Fibroblast of skin of scalp (primary cell): ENCODE data around the gene TNFRSF14.
"Not testable (repeated sequence)": the region's sequence is repeated elsewhere in the genome, so short reads cannot be mapped to it uniquely, and the experiment has no call there.

Experiments
- DNase-seq: peaks from one replicate; pipeline ENCODE4 v3.0.0-alpha.2; 2013

The TNFRSF14 gene

DNA sequence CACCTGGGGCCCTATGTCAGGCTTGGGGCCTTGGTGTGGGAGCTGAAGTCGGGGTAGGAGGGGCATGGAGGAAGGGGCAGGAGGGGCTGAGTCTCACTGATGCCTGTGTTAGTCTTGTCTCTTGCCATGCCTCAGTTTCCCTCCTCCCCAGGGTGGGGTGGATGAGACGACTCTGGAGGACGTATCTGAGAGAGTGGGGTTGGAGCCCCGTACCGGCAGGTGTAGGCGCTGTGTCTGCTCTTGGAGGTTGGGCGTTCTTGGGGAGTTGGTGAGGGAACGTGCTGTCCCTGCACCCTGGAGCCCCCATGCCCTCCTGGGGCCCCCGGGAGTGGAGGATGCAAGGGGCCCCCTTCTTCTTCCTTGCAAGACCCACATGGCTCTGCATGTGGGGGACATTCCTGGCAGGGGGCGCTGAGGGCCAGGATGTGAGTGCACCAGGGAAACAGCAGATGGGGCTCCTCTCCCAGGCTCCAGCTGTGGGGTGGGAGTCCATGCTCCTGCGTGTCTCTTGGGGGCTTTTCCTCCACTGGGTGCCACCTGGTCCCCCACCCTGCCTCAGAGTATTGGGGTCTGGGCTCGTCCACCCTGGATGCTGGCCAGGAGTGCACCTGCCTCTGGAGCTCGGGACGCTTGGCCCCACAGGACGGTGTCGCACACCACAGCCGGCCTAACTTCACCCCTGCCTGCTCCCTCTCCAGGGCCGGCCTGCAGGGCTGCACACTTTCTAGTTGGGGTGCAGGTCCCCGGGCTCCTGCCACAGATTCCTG, 1.4 kb upstream of the TNFRSF14 start:
- DNase-seq = no peak

DNA sequence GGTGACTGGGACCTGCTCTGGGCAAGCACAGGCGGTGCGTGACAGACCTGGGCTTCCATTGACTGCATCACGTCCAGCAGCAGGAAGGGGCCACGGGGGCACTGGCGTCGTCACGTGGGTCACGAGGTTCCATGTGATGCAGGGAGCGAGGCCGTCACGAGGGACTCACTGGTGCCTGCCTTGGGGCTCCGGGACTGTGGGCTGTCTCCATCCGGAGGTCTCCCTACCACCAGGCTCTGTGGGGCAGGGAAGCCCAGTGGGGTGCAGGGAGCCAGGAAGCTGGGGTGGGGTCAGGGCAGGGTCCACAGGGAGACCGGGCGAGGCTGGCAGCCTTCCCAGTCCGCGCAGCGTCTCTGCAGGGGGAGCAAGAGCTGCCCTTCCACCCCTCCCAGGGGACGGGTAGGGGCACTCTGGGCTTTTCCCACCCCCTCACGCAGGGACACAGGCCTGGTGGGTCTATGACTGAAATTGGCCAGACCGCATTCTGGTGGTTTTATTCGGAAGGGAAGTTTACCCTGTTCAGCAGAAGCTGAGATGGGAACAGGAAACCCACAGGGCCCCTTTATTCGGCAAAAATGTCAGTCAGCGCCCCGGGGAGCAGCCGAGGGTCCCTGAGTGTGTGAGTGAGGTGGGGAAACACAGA, 416 bp upstream of the TNFRSF14 start:
- DNase-seq = no peak

DNA sequence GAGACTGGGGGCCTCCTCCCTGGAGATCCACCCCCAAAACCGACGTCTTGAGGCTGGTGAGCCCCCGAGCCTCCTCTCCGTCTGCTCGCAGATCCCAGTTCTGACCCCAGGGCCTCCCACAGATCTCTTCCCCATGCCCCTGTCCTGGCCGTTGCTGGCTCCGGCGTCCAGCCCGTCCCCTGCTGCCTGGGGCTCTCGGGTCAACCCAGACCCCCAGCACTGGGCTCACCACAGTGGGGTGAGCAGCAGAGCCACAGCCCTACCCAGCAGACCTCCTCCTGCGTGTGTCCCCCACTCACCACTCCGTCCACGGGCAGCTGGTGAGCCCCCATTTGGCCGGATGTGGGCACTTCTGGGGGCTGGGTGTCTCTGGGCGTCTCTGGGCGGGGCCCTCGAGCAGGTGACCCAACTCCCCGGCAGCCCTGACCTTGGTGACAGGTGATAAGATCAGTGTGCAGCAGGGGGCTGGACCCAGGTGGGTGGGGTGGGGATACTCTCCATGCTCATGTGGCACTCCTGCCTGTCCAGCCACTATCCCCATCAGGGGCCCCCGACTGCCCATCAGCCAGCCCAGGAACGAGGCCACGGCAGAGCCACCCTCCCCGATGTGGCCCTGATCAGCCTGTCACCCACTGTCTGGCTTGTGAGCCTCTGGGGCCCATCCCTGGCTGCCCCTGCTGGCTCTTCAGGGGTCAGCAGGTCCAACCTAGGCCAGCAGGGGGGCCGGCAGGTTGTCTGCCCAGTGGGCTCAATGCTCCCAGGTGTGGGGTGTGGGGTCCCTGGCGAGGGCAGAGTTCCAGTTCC, 709 bp downstream of the TNFRSF14 start:
- no peak for DNase-seq

DNA sequence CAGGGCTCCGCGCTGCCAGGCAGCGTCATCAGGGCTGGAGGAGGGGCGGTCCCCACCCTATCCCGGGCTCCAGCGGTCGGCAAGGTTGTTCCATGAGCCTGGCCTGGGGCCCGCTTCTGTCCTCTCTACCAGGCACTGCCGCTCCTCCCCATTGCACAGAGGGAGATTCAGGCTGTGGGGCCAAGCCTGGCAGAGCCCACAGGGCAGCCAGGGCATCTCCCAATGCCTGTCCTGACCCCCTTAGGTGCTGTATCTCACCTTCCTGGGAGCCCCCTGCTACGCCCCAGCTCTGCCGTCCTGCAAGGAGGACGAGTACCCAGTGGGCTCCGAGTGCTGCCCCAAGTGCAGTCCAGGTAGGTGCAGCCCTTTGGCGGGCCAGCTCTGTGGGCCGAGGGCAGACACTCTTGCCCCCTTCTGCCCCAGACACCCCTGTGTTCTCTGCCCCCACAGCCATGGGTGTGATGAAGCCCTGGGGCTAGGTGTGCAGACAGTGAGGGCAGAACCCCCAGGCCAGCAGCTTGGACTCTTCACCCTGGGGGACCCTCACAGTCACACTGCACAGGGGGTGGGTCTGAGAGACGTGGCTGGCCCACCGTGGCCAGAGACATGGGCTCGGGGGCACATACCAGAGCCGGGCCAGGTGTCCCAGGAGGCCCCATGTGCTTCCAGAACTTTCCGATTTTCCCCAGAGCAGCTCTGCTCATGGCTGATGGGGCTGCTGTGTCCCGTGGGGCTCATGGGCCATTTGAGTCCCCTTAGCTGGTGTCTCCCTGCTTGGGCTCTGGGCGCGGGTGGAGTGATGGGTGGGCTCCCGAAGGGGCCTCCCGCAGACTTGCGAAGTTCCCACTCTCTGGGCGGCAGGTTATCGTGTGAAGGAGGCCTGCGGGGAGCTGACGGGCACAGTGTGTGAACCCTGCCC, 1.6 kb downstream of the TNFRSF14 start:
- no peak for DNase-seq

DNA sequence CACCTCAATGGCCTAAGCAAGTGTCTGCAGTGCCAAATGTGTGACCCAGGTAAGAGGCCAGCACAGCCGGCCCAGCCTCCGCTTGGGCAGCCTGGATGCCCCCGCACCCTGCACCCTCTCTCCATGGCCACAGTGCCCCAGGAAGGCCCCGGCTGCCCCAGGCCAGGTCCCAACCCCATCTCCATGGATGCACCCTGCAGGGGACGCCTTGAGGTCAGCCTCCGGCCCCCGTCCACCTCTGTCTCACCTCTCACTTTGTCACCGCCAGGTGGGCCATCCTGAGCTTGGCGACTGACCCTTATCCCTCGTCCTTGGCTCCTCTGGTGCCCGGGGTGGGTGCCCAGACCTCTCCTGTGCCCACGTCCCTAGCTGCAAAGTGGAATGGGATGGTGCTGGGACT, 2.2 kb downstream of the TNFRSF14 start:
- no peak for DNase-seq

DNA sequence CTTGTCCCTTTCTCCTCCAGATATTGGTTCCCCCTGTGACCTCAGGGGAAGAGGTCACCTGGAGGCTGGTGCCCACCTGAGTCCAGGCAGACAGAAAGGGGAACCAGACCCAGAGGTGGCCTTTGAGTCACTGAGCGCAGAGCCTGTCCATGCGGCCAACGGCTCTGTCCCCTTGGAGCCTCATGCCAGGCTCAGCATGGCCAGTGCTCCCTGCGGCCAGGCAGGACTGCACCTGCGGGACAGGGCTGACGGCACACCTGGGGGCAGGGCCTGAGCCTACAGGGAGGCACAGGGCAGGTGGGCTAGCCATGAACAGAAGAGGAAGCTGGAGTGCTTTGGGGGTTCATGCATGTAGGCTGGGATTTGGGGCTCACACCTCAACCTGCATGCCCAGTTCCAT, 2.7 kb downstream of the TNFRSF14 start:
- no peak for DNase-seq

DNA sequence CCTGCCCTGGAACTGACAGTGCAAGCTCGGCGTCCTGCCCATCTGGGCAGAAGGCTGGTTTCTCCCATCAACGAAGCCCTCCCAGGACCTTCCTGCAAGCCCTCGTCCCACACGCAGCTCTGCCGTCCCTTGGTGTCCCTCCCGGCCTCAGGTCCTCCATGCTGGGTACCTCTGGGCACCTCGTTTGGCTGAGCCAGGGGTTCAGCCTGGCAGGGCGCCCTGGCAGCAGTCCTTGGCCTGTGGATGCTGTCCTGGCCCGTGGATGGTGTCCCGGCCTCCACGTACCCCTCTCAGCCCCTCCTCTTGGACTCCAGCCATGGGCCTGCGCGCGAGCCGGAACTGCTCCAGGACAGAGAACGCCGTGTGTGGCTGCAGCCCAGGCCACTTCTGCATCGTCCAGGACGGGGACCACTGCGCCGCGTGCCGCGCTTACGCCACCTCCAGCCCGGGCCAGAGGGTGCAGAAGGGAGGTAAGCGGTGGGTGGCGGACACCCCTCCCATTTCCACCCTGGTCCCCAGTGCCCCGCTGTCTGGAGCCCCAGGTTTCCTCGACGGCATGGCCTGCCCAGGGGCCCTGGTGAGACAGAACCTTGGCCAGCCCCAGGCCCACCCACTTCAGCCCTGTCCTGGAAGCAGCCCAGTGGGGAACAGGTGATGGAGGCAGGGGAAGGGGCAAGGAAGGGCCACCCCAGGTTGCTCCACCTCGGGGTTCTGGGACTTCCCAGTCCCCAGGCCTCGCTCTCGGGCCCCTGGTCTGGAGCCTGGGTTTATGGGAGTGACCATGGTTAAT, 3.5 kb downstream of the TNFRSF14 start:
- no peak for DNase-seq

DNA sequence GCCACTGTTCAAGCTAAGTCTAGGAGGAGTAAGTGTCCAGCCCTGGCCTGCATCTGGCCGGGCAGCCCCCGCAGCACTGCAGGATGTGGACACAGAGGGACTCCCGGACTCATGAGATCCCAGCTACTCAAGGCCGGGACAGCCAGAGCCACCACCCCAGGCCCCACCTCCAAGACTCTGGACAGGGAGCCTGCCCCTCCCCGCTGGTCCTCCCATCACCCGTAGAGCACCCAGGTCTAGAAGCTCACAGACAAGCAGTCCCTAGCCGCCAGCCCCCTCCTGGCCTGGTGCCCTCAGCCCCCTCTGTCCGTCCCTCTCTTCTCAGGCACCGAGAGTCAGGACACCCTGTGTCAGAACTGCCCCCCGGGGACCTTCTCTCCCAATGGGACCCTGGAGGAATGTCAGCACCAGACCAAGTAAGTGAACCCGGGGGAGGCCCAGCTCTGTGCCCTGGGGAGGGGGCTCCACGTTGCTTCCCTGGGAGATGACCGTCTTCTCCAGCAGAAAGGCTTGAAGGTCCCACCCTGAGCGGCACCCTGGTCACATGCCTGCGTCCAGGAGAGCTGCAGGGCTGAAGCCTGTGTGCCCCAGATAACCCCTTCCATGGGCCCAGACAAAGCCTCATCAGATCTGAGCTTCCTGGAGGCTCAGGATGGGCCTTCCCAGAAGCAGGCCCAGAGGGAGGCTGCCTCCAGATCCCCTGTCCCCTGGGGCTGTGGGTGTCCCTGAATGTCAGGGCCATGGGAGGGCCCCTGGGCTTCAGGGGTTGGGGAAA, 4.3 kb downstream of the TNFRSF14 start:
- DNase-seq = no peak

DNA sequence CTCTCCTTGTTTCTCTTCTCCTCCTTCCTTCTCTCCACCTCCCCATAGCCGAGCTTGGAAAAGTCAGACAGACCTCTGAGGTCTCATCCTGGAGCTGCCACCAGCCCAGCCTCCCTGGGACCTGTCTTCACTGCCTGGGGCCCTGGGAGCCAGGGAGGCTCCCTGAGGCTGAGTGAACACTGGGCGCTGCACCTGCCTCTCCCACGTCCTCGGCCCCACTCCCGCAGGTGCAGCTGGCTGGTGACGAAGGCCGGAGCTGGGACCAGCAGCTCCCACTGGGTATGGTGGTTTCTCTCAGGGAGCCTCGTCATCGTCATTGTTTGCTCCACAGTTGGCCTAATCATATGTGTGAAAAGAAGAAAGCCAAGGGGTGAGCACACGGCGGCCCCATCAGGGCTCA, 5.3 kb downstream of the TNFRSF14 start:
- DNase-seq = no peak

DNA sequence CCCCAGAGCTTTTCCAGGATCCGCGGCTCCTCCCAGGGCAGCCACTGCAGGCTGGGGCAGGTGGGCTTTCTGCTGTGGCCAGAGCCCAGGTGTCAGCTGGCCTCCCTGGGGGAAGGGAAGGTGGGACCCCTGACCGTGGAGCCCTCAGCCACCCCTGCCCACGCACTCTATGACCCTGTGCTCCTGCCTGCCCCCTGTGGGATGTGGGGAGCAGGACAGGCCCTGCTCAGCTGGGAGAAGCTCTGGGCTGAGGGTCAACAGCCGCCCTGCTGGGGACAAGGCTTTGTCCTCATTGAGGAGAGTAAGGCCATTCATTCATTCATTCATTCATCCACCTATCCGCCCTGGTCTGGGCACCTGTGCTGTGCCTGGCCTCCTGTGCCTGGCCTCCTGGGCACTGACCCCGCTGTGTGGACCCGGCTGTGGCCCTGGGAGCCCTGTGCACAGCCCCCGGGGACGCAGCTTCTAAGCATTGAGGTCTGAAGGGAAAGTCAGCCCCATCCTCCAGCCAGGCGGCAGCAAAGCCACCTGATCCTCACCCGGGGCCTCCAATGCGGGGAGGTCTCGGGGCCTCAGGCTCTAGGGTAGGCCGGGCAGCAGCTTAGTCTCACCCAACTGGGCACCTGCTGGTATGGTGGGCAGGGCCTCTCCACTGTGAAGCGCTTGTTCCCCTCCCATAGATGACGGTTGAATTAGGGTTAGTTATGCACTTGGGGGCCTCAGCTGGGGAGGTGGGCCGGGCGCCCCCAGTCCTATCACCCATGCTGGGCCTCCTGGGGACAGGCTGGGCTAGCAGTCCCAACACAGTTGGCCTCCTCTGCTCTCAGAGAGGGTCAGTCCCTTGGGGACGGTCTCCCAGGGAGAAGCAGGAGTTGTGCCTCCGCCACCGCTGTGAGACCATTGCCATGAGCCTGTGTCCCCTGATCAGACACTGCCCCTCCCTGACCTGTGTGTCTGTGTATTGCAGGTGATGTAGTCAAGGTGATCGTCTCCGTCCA, 6.0 kb downstream of the TNFRSF14 start:
- no peak for DNase-seq

DNA sequence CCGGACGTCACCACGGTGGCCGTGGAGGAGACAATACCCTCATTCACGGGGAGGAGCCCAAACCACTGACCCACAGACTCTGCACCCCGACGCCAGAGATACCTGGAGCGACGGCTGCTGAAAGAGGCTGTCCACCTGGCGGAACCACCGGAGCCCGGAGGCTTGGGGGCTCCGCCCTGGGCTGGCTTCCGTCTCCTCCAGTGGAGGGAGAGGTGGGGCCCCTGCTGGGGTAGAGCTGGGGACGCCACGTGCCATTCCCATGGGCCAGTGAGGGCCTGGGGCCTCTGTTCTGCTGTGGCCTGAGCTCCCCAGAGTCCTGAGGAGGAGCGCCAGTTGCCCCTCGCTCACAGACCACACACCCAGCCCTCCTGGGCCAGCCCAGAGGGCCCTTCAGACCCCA, 7.0 kb downstream of the TNFRSF14 start:
- no peak for DNase-seq

DNA sequence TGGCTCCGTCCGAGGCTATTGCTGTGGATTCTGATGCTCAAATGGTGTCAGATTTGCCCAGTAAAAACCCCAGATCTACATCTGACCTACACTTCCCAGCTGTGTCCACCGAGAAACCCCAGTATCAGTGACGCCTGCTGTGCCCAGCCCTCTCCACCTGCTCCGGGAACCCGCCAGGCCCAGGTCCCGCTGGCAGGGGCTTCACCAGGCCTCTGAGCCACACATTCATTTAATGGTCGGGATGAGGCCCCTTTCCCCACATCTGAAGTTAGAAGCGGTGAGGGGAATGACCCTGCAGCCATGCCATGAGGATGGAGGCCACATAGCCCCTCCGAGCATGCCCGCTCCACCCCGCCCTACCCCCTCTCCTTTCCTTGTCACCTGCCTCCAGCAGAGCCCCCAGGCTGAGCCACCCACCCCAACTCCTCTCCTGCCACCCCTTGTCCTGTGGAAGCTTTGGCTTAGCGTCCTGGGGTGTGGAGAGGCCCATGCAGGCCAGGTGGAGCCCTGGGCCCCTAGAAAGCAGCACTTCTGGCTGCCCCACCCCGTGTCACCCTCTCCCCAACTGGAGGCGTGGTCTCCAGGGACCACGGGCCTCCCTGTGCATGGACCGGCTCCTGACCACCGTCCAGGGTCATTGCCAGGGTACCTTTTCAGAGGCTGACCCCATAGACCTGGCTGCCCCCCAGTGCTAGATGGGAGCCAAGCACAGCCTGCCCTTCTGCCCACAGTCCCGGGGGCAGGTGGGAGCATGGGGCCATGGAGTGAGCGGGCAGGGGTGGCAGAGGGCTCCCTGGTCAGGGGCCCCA, 8.0 kb downstream of the TNFRSF14 start:
- no peak for DNase-seq

DNA sequence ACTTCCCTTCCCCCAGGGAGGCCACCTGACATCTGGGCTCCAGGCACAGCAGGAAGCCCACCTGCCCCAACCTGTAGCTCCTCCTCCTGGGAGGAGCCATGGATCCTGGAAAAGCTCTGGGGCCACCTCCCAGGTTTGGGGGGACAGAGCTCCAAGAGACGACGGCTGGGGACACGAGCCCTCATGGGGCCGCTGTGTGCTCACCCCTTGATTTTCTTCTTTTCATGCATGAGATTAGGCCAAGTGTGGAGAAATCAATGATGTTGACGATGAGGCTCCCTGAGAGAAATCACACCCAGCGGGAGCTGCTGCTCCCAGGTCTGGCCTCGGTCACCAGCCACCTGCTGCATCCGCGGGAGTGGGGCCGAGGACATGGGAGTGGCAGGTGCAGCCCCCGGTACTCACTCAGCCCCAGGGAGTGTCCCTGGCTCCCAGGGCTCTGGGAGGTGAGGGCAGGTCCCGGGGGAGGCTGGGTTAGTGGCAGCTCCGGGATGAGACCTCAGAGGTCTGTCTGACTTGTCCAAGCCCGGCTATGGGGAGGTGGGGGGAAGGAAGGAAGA, 8.7 kb downstream of the TNFRSF14 start:
- DNase-seq = no peak

DNA sequence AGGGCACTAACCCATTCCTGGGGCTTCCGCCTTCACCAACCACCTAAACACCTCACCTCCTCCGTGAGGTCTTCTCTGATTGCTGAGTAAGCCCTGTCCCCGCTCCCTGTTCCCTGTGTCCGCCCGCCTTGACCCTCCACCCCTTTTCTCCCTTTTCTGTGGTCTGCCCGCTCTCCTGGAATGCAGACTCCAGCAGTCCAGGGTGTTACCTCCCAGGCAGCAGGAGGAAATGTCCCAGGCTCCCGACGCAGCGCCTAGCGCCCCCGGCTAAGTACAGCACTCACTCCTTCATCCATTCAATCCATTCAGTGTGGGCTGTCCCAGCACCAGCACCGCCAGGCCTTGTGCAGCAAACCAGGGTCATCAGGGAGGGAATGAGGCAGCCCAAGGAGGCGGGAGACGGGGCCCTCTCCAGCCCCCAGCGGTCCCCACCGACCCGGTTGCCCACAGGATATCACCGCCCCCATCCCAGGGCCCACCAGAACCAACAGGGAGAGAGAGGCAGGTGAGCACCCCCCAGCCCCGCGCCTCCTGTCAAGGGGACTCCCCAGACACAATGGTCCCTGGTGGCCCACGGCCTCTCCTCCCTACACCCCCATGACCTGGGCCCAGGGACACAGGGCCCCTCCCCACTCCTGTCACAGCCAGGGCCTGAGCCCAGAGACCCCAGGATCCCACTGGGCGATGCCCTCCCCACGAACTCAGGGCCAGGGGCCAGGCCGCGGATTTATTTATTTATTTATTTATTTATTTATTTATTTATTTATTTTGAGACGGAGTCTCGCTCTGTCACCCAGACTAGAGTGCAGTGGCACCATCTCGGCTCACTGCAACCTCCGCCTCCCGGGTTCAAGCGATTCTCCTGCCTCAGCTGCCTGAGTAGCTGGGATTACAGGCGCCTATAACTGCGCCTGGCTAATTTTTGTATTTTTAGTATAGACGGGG, 10.2 kb downstream of the TNFRSF14 start:
- DNase-seq = no peak

DNA sequence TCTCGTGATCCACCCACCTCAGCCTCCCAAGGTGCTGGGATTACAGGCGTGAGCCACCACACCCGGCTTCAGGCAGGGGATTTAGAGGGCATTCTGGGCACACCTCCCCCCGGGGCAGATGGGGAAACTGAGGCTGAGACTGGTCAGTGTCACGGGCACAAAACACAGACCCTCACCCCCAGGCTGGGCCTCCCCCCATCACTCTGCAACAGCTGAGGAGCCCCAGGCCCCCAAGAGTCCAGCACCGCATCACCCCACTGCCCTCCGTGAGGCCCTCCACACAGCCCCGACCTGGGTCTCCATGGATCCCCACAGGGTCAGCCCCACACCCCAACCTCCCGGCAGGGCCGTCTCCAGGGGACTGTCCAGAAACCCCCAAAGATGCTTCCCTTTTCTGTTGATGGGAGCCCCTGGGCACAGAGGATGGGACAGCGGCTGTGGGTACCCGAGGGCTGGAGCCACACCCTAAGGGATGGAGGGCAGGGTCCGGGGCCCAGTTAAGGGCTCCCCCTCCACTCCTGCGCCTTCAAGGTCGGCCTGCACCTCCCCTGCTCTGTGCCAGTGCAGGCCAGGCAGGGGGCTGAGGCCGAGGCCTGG, 11.0 kb downstream of the TNFRSF14 start:
- no peak for DNase-seq

DNA sequence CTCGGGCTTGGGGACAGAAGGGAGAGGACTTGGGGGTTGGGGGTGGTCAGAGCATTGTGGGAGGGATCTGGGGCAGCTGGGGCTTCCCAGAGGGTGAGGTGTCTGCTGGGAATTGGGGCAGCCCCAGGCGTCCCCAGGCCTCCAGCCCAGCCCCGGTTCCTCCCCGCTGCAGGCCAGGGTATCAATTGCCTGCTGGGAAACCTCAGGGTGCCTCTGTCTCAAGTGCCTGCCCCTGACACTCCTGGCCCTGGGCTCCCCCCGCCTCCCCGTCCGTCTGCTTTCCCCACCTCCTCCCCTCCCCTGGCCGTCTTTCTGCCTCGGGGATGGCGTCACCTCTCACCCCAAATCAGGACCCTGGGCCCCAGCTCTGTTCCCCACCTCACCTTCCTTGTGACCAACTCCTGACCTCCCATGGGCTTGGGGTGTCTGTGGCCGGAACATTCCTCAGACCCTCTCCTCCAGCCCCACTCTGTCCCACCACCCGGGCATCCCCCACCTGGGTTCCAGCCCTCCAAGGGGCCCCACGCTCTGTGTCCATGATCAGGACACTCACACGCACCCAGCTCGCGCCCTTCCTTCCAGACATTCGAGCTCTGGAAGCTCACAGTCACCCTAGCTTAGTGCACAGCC, 12.1 kb downstream of the TNFRSF14 start:
- not testable (repeated sequence) for DNase-seq
